Kidney (tissue), 14 donors: Measurements from ENCODE around the gene FAAP100. TPM values are rescaled to one million over a fixed set of nuclear protein-coding genes. Genes with fewer than 3 reads are reported as not detected.

Experiments
- DNase-seq, 5 donors: peaks; one replicate each; pipeline ENCODE4 v3.0.0-alpha.2; 2013 to 2020
- FAIRE-seq: peaks from 2 replicates; lab custom pipeline; 2012; peaks lifted over from hg19 to GRCh38; lab: Jason Lieb, UNC
- H3K27ac ChIP-seq, 2 donors: one replicate each; pipeline ENCODE4 v1.7.0; 2013; ENCODE audit warnings: low read depth in 2 of 2, low read length in 2 of 2, inconsistent platforms in 1 of 2
- H3K27me3 ChIP-seq: one replicate; pipeline ENCODE4 v1.7.1; 2013; ENCODE audit warnings: low read length, inconsistent platforms; ENCODE audit not compliant: control insufficient read depth, insufficient read depth
- H3K36me3 ChIP-seq, 3 donors: one replicate each; pipeline versions ENCODE4 v1.7.0 to v1.7.1; 2013; ENCODE audit warnings: low read length in 3 of 3, control low read depth in 1 of 3, inconsistent platforms in 1 of 3; ENCODE audit not compliant: insufficient read depth in 3 of 3, control insufficient read depth in 2 of 3
- H3K4me1 ChIP-seq, 3 donors: one replicate each; pipeline versions ENCODE4 v1.7.0 to v1.7.1; 2013; ENCODE audit warnings: low read length in 3 of 3, inconsistent platforms in 1 of 3, low read depth in 1 of 3; ENCODE audit not compliant: control insufficient read depth in 2 of 3, insufficient read depth in 2 of 3
- H3K4me3 ChIP-seq, 3 donors: one replicate each; pipeline versions ENCODE4 v1.7.0 to v1.8.1; 2013; ENCODE audit warnings: low read length in 3 of 3, control low read depth in 1 of 3, inconsistent platforms in 1 of 3
- H3K9ac ChIP-seq, 3 donors: one replicate each; pipeline versions ENCODE4 v1.7.0 to v1.7.1; 2013; ENCODE audit warnings: low read length in 3 of 3, control low read depth in 1 of 3, inconsistent platforms in 1 of 3
- H3K9me3 ChIP-seq, 3 donors: one replicate each; pipeline versions ENCODE4 v1.7.0 to v1.7.1; 2013; ENCODE audit warnings: low read length in 3 of 3, control low read depth in 1 of 3, inconsistent platforms in 1 of 3; ENCODE audit not compliant: control insufficient read depth in 2 of 3, insufficient read depth in 1 of 3
- CTCF ChIP-seq: IDR thresholded peaks from 3 replicates; pipeline ENCODE4 v1.5.1; 2012; ENCODE audit warnings: mild to moderate bottlenecking, moderate library complexity, borderline replicate concordance; ENCODE audit not compliant: insufficient read depth; ENCODE audit errors: extremely low read depth
- intact Hi-C: fragments of 100-400 bp; cut with DNase I; formaldehyde crosslinking; loops from one replicate; pipeline ENCODE4 v1.11.1; 2022
- polyA plus RNA-seq: library from polyadenylated mRNA; stranded (reverse); fragments of 350-450 nt; fragmentation: Illumina TruSeq; extraction: RNeasy Lipid Tissue Mini Kit (QIAGEN cat#74804); gene quantifications from one replicate; pipeline ENCODE4 v1.2.3, GENCODE V29; 2014; ENCODE audit warnings: low read depth, low replicate concordance; ENCODE audit not compliant: insufficient read depth
- total RNA-seq: library from RNA; stranded (reverse); fragmentation: NEBNext Ultra II Directional; extraction: Animal tissue kit (Norgen Biotek cat#: 25700); gene quantifications from one replicate; pipeline ENCODE4 v1.2.1, GENCODE V29; 2021
- donor health status: control.
- donor health status: control.
- donor health status: control.
- donor health status: control.
- donor health status: control.
- donor health status: DM: yes; HTN: yes; CAD: no.
- donor health status: Normal renal cell carcinoma (clear cell type).

The FAAP100 gene
- total and polyA plus RNA-seq, 2 donors from 2014 or later: 13.2 to 28.6 TPM

- H3K4me3 ChIP-seq: peak overlapping the region; percentile 84 to 96 (median 94)
- peak in 2 of 5 donors; percentile 2 to 85 for DNase-seq
- TF ChIP-seq CTCF: no peak
- no peak for FAIRE-seq
- no peaks in the 10 kb centered on the region for H3K27me3 ChIP-seq
- peaks cover 3 to 27% (median 3%) of the 10 kb centered on the region in 3 donors for H3K4me1 ChIP-seq
- no peaks in the 10 kb centered on the region for H3K9me3 ChIP-seq
- H3K36me3 ChIP-seq: peaks cover 11 to 28% (median 20%) of the 10 kb centered on the region in 3 donors
- H3K27ac ChIP-seq: peak overlapping the region; percentile 88 to 90
- H3K9ac ChIP-seq: peak overlapping the region; percentile 38 to 97 (median 83)
- intact Hi-C loops: loop anchor here (2.0 kb wide), 1 partner anchor 115 kb away; no protein-coding TSS in a partner anchor
Observed at GRCh38 chr17:81511804-81512561, 40.2 kb downstream of the FAAP100 start.

- H3K9ac ChIP-seq: peak overlapping the region; percentile 38 to 97 (median 83)
- peak overlapping the region; percentile 84 to 96 (median 94) for H3K4me3 ChIP-seq
- H3K4me1 ChIP-seq: peaks cover 3 to 25% (median 3%) of the 10 kb centered on the region in 3 donors
- no peaks in the 10 kb centered on the region for H3K27me3 ChIP-seq
- intact Hi-C loops: loop anchor here (2.0 kb wide), 1 partner anchor 115 kb away; no protein-coding TSS in a partner anchor
- H3K9me3 ChIP-seq: no peaks in the 10 kb centered on the region
- H3K27ac ChIP-seq: peak overlapping the region; percentile 88 to 90
- no peak for FAIRE-seq
- peaks cover 11 to 28% (median 20%) of the 10 kb centered on the region in 3 donors for H3K36me3 ChIP-seq
- no peak for TF ChIP-seq CTCF
- no peak for DNase-seq
Observed at GRCh38 chr17:81511554-81511803, 40.7 kb downstream of the FAAP100 start.

GRCh38 chr17:81510785-81511553 is 41.2 kb downstream of the FAAP100 start:
- FAIRE-seq (no peak), DNase-seq (peak in 3 of 5 donors; percentile 24 to 82 (median 58))
- TF ChIP-seq CTCF: no peak
- Histone ChIP-seq H3K9ac (peak overlapping the region; percentile 38 to 97 (median 83)), H3K4me3 (peak overlapping the region; percentile 84 to 96 (median 94)), H3K9me3 (no peaks in the 10 kb centered on the region), H3K36me3 (peaks cover 11 to 28% (median 20%) of the 10 kb centered on the region in 3 donors), H3K27me3 (no peaks in the 10 kb centered on the region), H3K27ac (peak overlapping the region; percentile 88 to 90), H3K4me1 (peaks cover 3 to 20% (median 3%) of the 10 kb centered on the region in 3 donors)
- intact Hi-C loops: loop anchor here (2.0 kb wide), 1 partner anchor 114 kb away; no protein-coding TSS in a partner anchor
